ENCODE data around the gene FOXR1.

FOXR1 gene

GRCh38 chr11:119021631-119022030, 50.1 kb downstream of the FOXR1 start:
- H3K4me3 ChIP-seq (replicated peaks; ENCODE audit: low read depth, low read length): no peak overlapping the region
- TF ChIP-seq CTCF (IDR thresholded peaks at IDR 0.05; ENCODE audit: low read depth, low read length, missing control alignments): no peak
- DNase-seq (ENCODE audit: extremely low read depth, low read depth): no peak

GRCh38 chr11:119023741-119024140, 52.2 kb downstream of the FOXR1 start:
- H3K4me3 ChIP-seq (replicated peaks; ENCODE audit: low read depth, low read length): no peak overlapping the region
- DNase-seq (ENCODE audit: extremely low read depth, low read depth): no peak
- no peak for TF ChIP-seq CTCF (IDR thresholded peaks at IDR 0.05; ENCODE audit: low read depth, low read length, missing control alignments)

GRCh38 chr11:119024430-119025098, 53.0 kb downstream of the FOXR1 start:
- TF ChIP-seq CTCF (IDR thresholded peaks at IDR 0.05; ENCODE audit: low read depth, low read length, missing control alignments): no peak
- no peak overlapping the region for H3K4me3 ChIP-seq (replicated peaks; ENCODE audit: low read depth, low read length)
- no peak for DNase-seq (ENCODE audit: extremely low read depth, low read depth)

- DNase-seq (ENCODE audit: extremely low read depth, low read depth): no peak
- no peak for TF ChIP-seq CTCF (IDR thresholded peaks at IDR 0.05; ENCODE audit: low read depth, low read length, missing control alignments)
- no peak overlapping the region for H3K4me3 ChIP-seq (replicated peaks; ENCODE audit: low read depth, low read length)
Measured at GRCh38 chr11:119025099-119025473, 53.5 kb downstream of the FOXR1 start.

GRCh38 chr11:119025541-119025940, 54.0 kb downstream of the FOXR1 start:
- no peak overlapping the region for H3K4me3 ChIP-seq (replicated peaks; ENCODE audit: low read depth, low read length)
- TF ChIP-seq CTCF (IDR thresholded peaks at IDR 0.05; ENCODE audit: low read depth, low read length, missing control alignments): no peak
- no peak for DNase-seq (ENCODE audit: extremely low read depth, low read depth)

- no peak overlapping the region for H3K4me3 ChIP-seq (replicated peaks; ENCODE audit: low read depth, low read length)
- TF ChIP-seq CTCF (IDR thresholded peaks at IDR 0.05; ENCODE audit: low read depth, low read length, missing control alignments): no peak
- no peak for DNase-seq (ENCODE audit: extremely low read depth, low read depth)
Measured at GRCh38 chr11:119025978-119026766, 54.6 kb downstream of the FOXR1 start.
